ENCODE data around the gene DAGLA. TPM values are rescaled to one million over a fixed set of nuclear protein-coding genes. Genes with fewer than 3 reads are reported as not detected.
A peak's percentile ranks its signal among the peaks of the same experiment; 100 is the strongest.

DAGLA gene
- total RNA-seq, 1 donor from 2014 or later: 5.5 TPM

GRCh38 chr11:61685617-61685967, 5.4 kb downstream of the DAGLA start:
- ATAC-seq (no peak), DNase-seq (no peak)
- intact Hi-C loops (cut with micrococcal nuclease): loop anchor here (10.0 kb wide), 1 partner anchor 49 kb away; no protein-coding TSS in a partner anchor

GRCh38 chr11:61686066-61686465, 5.9 kb downstream of the DAGLA start:
- ATAC-seq: no peak
- intact Hi-C loops (cut with micrococcal nuclease): loop anchor here (10.0 kb wide), 1 partner anchor 49 kb away; no protein-coding TSS in a partner anchor

GRCh38 chr11:61686469-61686868, 6.3 kb downstream of the DAGLA start:
- no peak for DNase-seq
- no peak for ATAC-seq
- intact Hi-C loops (cut with micrococcal nuclease): loop anchor here (10.0 kb wide), 1 partner anchor 48 kb away; no protein-coding TSS in a partner anchor

More at GRCh38 chr11:61686066-61686465, 5.9 kb downstream of the DAGLA start:
- DNase-seq: no peak

GRCh38 chr11:61687420-61687819, 7.2 kb downstream of the DAGLA start:
- DNase-seq (no peak), ATAC-seq (no peak)
- intact Hi-C loops (cut with micrococcal nuclease): loop anchor here (10.0 kb wide), 1 partner anchor 47 kb away; no protein-coding TSS in a partner anchor

GRCh38 chr11:61688365-61689163, 8.4 kb downstream of the DAGLA start:
- DNase-seq: peak; percentile 82
- ATAC-seq: peak; percentile 89
- intact Hi-C loops (cut with micrococcal nuclease): loop anchor here (10.0 kb wide), 1 partner anchor 46 kb away; no protein-coding TSS in a partner anchor

- ATAC-seq: no peak
- DNase-seq: no peak
- intact Hi-C loops (cut with micrococcal nuclease): loop anchor here (10.0 kb wide), 1 partner anchor 46 kb away; no protein-coding TSS in a partner anchor
Observed at GRCh38 chr11:61689164-61689496, 8.9 kb downstream of the DAGLA start.

GRCh38 chr11:61690706-61691379, 10.7 kb downstream of the DAGLA start:
- intact Hi-C loops (cut with micrococcal nuclease): no loop called here
- no peak for ATAC-seq
- DNase-seq: peak; percentile 27

- DNase-seq (peak; percentile 27), ATAC-seq (no peak)
- intact Hi-C loops (cut with micrococcal nuclease): no loop called here
Observed at GRCh38 chr11:61691380-61692156, 11.4 kb downstream of the DAGLA start.

- DNase-seq (peak; percentile 70), ATAC-seq (peak; percentile 39)
- intact Hi-C loops (cut with micrococcal nuclease): no loop called here
Observed at GRCh38 chr11:61693922-61694601, 13.9 kb downstream of the DAGLA start.

- DNase-seq (no peak), ATAC-seq (no peak)
- intact Hi-C loops (cut with micrococcal nuclease): no loop called here
Observed at GRCh38 chr11:61694602-61694939, 14.4 kb downstream of the DAGLA start.

GRCh38 chr11:61694946-61695706, 14.9 kb downstream of the DAGLA start:
- intact Hi-C loops (cut with micrococcal nuclease): no loop called here
- DNase-seq (peak; percentile 79), ATAC-seq (peak; percentile 46)

- ATAC-seq (peak; percentile 69), DNase-seq (peak; percentile 83)
- intact Hi-C loops (cut with micrococcal nuclease): no loop called here
Observed at GRCh38 chr11:61695917-61696316, 15.7 kb downstream of the DAGLA start.

GRCh38 chr11:61696602-61697001, 16.4 kb downstream of the DAGLA start:
- DNase-seq: peak; percentile 34
- no peak for ATAC-seq
- intact Hi-C loops (cut with micrococcal nuclease): no loop called here

GRCh38 chr11:61697078-61697502, 16.9 kb downstream of the DAGLA start:
- peak; percentile 38 for DNase-seq
- intact Hi-C loops (cut with micrococcal nuclease): no loop called here
- no peak for ATAC-seq

- intact Hi-C loops (cut with micrococcal nuclease): no loop called here
- ATAC-seq: no peak
- DNase-seq: peak; percentile 5
Observed at GRCh38 chr11:61697764-61698163, 17.6 kb downstream of the DAGLA start.

GRCh38 chr11:61698173-61698948, 18.2 kb downstream of the DAGLA start:
- no peak for ATAC-seq
- peak; percentile 53 for DNase-seq
- intact Hi-C loops (cut with micrococcal nuclease): no loop called here

GRCh38 chr11:61699737-61700160, 19.6 kb downstream of the DAGLA start:
- ATAC-seq (peak; percentile 68), DNase-seq (peak; percentile 85)
- intact Hi-C loops (cut with micrococcal nuclease): no loop called here

- ATAC-seq (peak; percentile 30), DNase-seq (peak; percentile 51)
- intact Hi-C loops (cut with micrococcal nuclease): no loop called here
Observed at GRCh38 chr11:61700212-61700611, 20.0 kb downstream of the DAGLA start.
